Epithelial cell of proximal tubule (primary cell): ENCODE data around the gene ALDH3B2. TPM values are rescaled to one million over a fixed set of nuclear protein-coding genes. Genes with fewer than 3 reads are reported as not detected.

Experiments used
- DNase-seq: peaks from one replicate; pipeline ENCODE4 v3.0.0-alpha.2; 2011; ENCODE audit warnings: low read depth
- H3K4me3 ChIP-seq: 2 replicates; pipeline ENCODE4 v1.5.1; 2011; ENCODE audit warnings: low read depth, mild to moderate bottlenecking, low read length
- CTCF ChIP-seq: conservative IDR thresholded peaks from 2 replicates; pipeline ENCODE4 v1.5.1; 2012; ENCODE audit warnings: low read depth, mild to moderate bottlenecking, low read length
- total RNA-seq: library from RNA; depleted of rRNA; stranded (reverse); fragments of >200 nt; gene quantifications from 2 replicates; pipeline ENCODE4 v1.2.3, GENCODE V29; 2015

The ALDH3B2 gene
- total RNA-seq, 1 donor from 2014 or later = not detected

GRCh38 chr11:67667490-67668191 is 6.8 kb downstream of the ALDH3B2 start:
- no peak for TF ChIP-seq CTCF
- DNase-seq = no peak
- no peak overlapping the region for H3K4me3 ChIP-seq

DNA sequence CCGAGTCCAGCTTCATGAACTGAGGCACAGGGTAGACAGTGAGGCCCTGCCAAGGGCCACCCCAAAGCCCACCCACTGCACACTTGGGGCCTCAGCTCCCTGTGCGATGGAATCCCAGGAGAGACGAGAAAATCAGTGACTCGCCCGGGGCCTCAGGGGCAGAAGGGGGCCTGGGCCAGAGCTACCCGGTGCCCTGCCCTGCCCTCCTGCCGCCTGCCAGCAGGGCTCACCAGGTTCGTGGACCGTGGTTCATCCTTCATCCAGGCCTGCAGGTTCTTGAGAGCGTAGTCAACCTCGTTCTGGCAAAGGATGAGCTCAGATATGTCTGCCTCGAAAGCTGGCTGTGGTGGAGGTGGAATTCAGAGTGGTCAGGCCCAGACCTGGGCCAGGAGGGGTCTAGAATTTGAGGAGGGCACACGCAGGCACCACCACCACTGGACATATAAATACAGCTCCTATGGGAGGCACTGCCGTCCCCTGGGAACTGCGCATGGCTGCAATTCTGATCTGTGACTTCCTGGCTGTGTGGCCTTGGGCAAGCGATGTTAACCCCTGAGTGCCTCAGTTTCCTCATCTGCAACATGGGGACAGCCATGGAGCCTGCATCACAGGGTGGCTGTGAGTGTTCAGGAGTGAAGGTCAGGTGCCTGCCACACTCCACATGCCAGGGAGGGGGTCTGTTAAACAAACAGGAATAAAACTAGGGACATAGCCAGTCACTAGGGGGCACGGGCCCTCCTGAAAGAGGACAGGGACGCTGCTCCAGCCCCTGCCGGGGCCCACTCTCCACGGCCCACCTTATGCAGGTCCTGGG is 7.5 kb downstream of the ALDH3B2 start:
- no peak overlapping the region for H3K4me3 ChIP-seq
- no peak for TF ChIP-seq CTCF
- DNase-seq = no peak

GRCh38 chr11:67666303-67666645 is 8.1 kb downstream of the ALDH3B2 start:
- TF ChIP-seq CTCF = no peak
- no peak overlapping the region for H3K4me3 ChIP-seq
- DNase-seq = no peak

- no peak overlapping the region for H3K4me3 ChIP-seq
- peak; percentile 51 for TF ChIP-seq CTCF
- no peak for DNase-seq
These were observed 8.7 kb downstream of the ALDH3B2 start for GRCh38 chr11:67665541-67666302.

- no peak for DNase-seq
- no peak overlapping the region for H3K4me3 ChIP-seq
- TF ChIP-seq CTCF = no peak
These were observed 9.5 kb downstream of the ALDH3B2 start for GRCh38 chr11:67664696-67665540.

DNA sequence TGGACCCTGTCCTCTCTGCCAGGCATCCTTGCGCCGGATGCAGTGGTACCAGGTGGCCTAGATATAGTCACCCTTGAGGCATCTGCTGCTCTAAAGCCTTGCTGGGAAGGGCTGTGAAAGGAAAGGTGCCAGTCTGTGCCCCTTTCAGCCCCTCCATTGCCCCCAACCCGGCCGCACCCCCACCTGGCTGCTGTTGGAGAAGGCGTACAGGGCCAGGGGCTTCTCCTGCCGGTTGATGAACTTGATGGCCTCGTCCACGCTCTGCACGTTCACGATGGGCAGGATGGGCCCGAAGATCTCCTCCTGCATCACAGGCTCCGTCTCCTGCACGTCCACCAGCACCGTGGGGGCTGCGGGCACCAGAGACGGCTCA is 10.2 kb downstream of the ALDH3B2 start:
- DNase-seq = no peak
- H3K4me3 ChIP-seq = no peak overlapping the region
- TF ChIP-seq CTCF = no peak
